HepG2 (cell line): ENCODE results near the gene DUOXA1. TPM values are rescaled to one million over a fixed set of nuclear protein-coding genes. Genes with fewer than 3 reads are reported as not detected.

Experiments used
- CBX5 ChIP-seq: sonication (generic); formaldehyde crosslinking; IDR thresholded peaks from 2 replicates; pipeline ENCODE4 v1.4.0; 2020; ENCODE audit warnings: missing genetic modification reagents, borderline replicate concordance
- CEBPB ChIP-seq: IDR thresholded peaks from 2 replicates; pipeline ENCODE4 v1.6.1; 2011; ENCODE audit warnings: low read depth, low read length, improper control_type of control experiment, borderline replicate concordance
- FOXA1 ChIP-seq, 2 experiments: fragments of 450-650 bp in 1 of 2; sonication (generic) in 1 of 2; formaldehyde crosslinking in 1 of 2; IDR thresholded peaks; 2 replicates each; pipeline versions ENCODE4 v1.4.0 to v1.6.1; 2016 to 2020; ENCODE audit warnings: missing genetic modification reagents in 1 of 2
- HMG20B ChIP-seq: conservative IDR thresholded peaks from 2 replicates; pipeline ENCODE4 v1.6.1; 2016; ENCODE audit warnings: missing genetic modification reagents, missing compliant biosample characterization
- HMGXB4 ChIP-seq, 2 experiments: sonication (generic) in 1 of 2; formaldehyde crosslinking in 1 of 2; IDR thresholded peaks; 2 replicates each; pipeline versions ENCODE4 v1.4.0 to v1.6.1; 2018 to 2020; ENCODE audit warnings: missing genetic modification reagents in 2 of 2, borderline replicate concordance in 1 of 2, low read depth in 1 of 2, mild to moderate bottlenecking in 1 of 2, missing biosample characterization in 1 of 2
- JUNB ChIP-seq: sonication (generic); formaldehyde crosslinking; IDR thresholded peaks from 2 replicates; pipeline ENCODE4 v1.8.0; 2022; ENCODE audit warnings: missing genetic modification reagents, mild to moderate bottlenecking, borderline replicate concordance
- KDM1A ChIP-seq: IDR thresholded peaks from 2 replicates; pipeline ENCODE4 v1.6.1; 2016; ENCODE audit warnings: missing compliant biosample characterization
- MXD1 ChIP-seq: sonication (generic); formaldehyde crosslinking; IDR thresholded peaks from 2 replicates; pipeline ENCODE4 v1.4.0; 2020; ENCODE audit warnings: mild to moderate bottlenecking, missing genetic modification reagents
- MYC ChIP-seq: sonication (generic); formaldehyde crosslinking; IDR thresholded peaks from 2 replicates; pipeline ENCODE4 v1.9.0; 2021; ENCODE audit warnings: missing genetic modification reagents, borderline replicate concordance
- POLR2AphosphoS2 ChIP-seq: IDR thresholded peaks from 2 replicates; pipeline ENCODE4 v1.6.1; 2011; ENCODE audit warnings: low read depth, low read length, improper control_type of control experiment
- PRDM15 ChIP-seq: sonication (generic); formaldehyde crosslinking; IDR thresholded peaks from 2 replicates; pipeline ENCODE4 v1.4.0; 2020; ENCODE audit warnings: missing genetic modification reagents
- REL ChIP-seq: sonication (generic); formaldehyde crosslinking; conservative IDR thresholded peaks from 2 replicates; pipeline ENCODE4 v1.8.0; 2022; ENCODE audit warnings: mild to moderate bottlenecking, missing genetic modification reagents, moderate library complexity
- TBL1XR1 ChIP-seq: fragments of 150-350 bp; IDR thresholded peaks from 2 replicates; pipeline ENCODE4 v1.6.1; 2014; ENCODE audit warnings: borderline replicate concordance, low read length; ENCODE audit not compliant: partially characterized antibody
- UBTF ChIP-seq: sonication (generic); formaldehyde crosslinking; IDR thresholded peaks from 2 replicates; pipeline ENCODE4 v1.4.0; 2020; ENCODE audit warnings: mild to moderate bottlenecking, missing genetic modification reagents
- ZNF33A ChIP-seq: sonication (generic); formaldehyde crosslinking; IDR thresholded peaks from 2 replicates; pipeline ENCODE4 v1.5.1; 2020; ENCODE audit warnings: missing genetic modification reagents, mild to moderate bottlenecking, moderate library complexity, borderline replicate concordance
- ZNF33B ChIP-seq: sonication (generic); formaldehyde crosslinking; IDR thresholded peaks from 2 replicates; pipeline ENCODE4 v1.5.1; 2020; ENCODE audit warnings: mild to moderate bottlenecking, missing genetic modification reagents
- ZNF34 ChIP-seq: sonication (generic); formaldehyde crosslinking; IDR thresholded peaks from 2 replicates; pipeline ENCODE4 v1.4.0; 2020; ENCODE audit warnings: mild to moderate bottlenecking, missing genetic modification reagents, borderline replicate concordance
- ZNF598 ChIP-seq: sonication (generic); formaldehyde crosslinking; IDR thresholded peaks from 2 replicates; pipeline ENCODE4 v1.5.1; 2020; ENCODE audit warnings: mild to moderate bottlenecking, missing genetic modification reagents, borderline replicate concordance
- ZNF605 ChIP-seq: sonication (generic); formaldehyde crosslinking; IDR thresholded peaks from 2 replicates; pipeline ENCODE4 v1.8.0; 2022; ENCODE audit warnings: mild to moderate bottlenecking, missing genetic modification reagents
- ZNF749 ChIP-seq: sonication (generic); formaldehyde crosslinking; IDR thresholded peaks from 2 replicates; pipeline ENCODE4 v1.8.0; 2022; ENCODE audit warnings: mild to moderate bottlenecking, missing genetic modification reagents, moderate library complexity, borderline replicate concordance
- polyA plus RNA-seq, 8 experiments: library from polyadenylated mRNA; depleted of rRNA in 3 of 8; stranded (reverse) in 7 of 8; unstranded in 1 of 8; fragments of >200 nt; fragmentation: Illumina TruSeq in 4 of 8; extraction: Trizol in 4 of 8; gene quantifications; 2 replicates each; pipeline versions ENCODE4 v1.2.1 to v1.2.3, GENCODE V29; 2011 to 2016; ENCODE audit warnings: low read depth in 4 of 8, missing spikeins in 1 of 8, mixed read lengths in 1 of 8; ENCODE audit not compliant: insufficient read depth in 1 of 8
- total RNA-seq, 5 experiments: library from RNA; depleted of rRNA; stranded (reverse); fragments of >200 nt; fragmentation: Illumina TruSeq; extraction: Trizol; gene quantifications; 2 replicates each; pipeline ENCODE4 v1.2.3, GENCODE V29; 2016; ENCODE audit warnings: low read depth in 1 of 5

The DUOXA1 gene
- total and polyA plus RNA-seq, 2 of the 13 experiments (the other 11 are each of a cell fraction or from before 2014, with no cell fraction given) = not detected

- TF ChIP-seq ZNF605 (CRISPR knock-in tag) = no peak
- TF ChIP-seq HMG20B = no peak
- peak; percentile 64; the same call in 1 of the 2 replicates for TF ChIP-seq POLR2AphosphoS2
- TF ChIP-seq ZNF34 (CRISPR knock-in tag) = no peak
- TF ChIP-seq JUNB (CRISPR knock-in tag) = no peak
- no peak for TF ChIP-seq ZNF749 (CRISPR knock-in tag)
- peak; percentile 4; the same call in 1 of the 2 replicates for TF ChIP-seq CBX5 (CRISPR knock-in tag)
- TF ChIP-seq ZNF33B (CRISPR knock-in tag) = no peak
- no peak for TF ChIP-seq FOXA1 (IDR thresholded peaks at IDR 0.05)
- TF ChIP-seq FOXA1 (CRISPR knock-in tag; IDR thresholded peaks at IDR 0.05) = no peak
- TF ChIP-seq REL (CRISPR knock-in tag) = no peak
- TF ChIP-seq PRDM15 = no peak
- no peak for TF ChIP-seq TBL1XR1
- peak; percentile 38 to 77; a peak in 1 of 4 replicates for TF ChIP-seq HMGXB4 (CRISPR knock-in tag; IDR thresholded peaks at IDR 0.05; ENCODE audit: borderline replicate concordance in 1 of 2, low read depth in 1 of 2)
- TF ChIP-seq UBTF = 0 out of 2 replicates have a peak, but pooled peaks have one; percentile 40
- TF ChIP-seq MYC (CRISPR knock-in tag) = 0 out of 2 replicates have a peak, but pooled peaks have one; percentile 31
- TF ChIP-seq CEBPB = no peak
- no peak for TF ChIP-seq KDM1A (CRISPR knock-in tag)
- TF ChIP-seq ZNF598 (CRISPR knock-in tag) = peak; percentile 40; the same call in 1 of the 2 replicates
- TF ChIP-seq ZNF33A (CRISPR knock-in tag) = no peak
- 0 out of 2 replicates have a peak, but pooled peaks have one; percentile 31 for TF ChIP-seq MXD1 (CRISPR knock-in tag)
These were observed 33.3 kb upstream of the DUOXA1 start (continued) for GRCh38 chr15:45162771-45163507.
